Uterus (tissue), 2 donors: ENCODE data around the gene TRIP13.
"Not testable (repeated sequence)": the region's sequence is repeated elsewhere in the genome, so short reads cannot be mapped to it uniquely, and the experiment has no call there.

Experiments
- POLR2A ChIP-seq, 2 donors: fragments of 450-650 bp; IDR thresholded peaks; one replicate each; pipeline ENCODE4 v1.6.1; 2016; ENCODE audit warnings: antibody characterized with exemption in 2 of 2, mild to moderate bottlenecking in 1 of 2, moderate library complexity in 1 of 2
- TF ChIP-seq, protein P1 (sequence below), 4 experiments: fragments of 200-600 bp in 2 of 4; fragments of 450-650 bp in 2 of 4; sonication (generic) in 2 of 4; IDR thresholded peaks; one replicate each; pipeline ENCODE4 v1.5.1; 2016 to 2019; ENCODE audit warnings: antibody characterized with exemption in 4 of 4, mild to moderate bottlenecking in 2 of 4, moderate library complexity in 1 of 4

DNA sequence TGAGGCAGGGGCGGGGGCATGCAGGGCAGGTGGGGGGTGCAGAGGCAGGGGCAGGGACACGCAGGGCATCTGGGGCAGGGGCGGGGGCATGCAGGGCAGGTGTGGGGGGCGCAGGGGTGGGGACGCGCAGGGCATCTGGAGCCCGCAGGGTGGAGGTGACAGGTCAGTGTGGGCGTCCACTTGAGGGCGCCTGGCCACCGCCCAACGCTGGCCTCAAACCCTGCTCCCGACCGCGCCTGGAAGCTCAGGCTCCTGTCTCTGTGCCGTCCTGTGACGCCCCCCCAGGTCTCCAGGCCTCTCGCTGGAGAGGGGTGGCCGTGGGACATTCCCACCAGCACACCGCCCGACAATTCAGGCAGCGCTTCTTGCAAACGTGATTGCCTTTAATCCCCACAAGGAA is 48.8 kb upstream of the TRIP13 start:
- TF ChIP-seq, protein P1, sequence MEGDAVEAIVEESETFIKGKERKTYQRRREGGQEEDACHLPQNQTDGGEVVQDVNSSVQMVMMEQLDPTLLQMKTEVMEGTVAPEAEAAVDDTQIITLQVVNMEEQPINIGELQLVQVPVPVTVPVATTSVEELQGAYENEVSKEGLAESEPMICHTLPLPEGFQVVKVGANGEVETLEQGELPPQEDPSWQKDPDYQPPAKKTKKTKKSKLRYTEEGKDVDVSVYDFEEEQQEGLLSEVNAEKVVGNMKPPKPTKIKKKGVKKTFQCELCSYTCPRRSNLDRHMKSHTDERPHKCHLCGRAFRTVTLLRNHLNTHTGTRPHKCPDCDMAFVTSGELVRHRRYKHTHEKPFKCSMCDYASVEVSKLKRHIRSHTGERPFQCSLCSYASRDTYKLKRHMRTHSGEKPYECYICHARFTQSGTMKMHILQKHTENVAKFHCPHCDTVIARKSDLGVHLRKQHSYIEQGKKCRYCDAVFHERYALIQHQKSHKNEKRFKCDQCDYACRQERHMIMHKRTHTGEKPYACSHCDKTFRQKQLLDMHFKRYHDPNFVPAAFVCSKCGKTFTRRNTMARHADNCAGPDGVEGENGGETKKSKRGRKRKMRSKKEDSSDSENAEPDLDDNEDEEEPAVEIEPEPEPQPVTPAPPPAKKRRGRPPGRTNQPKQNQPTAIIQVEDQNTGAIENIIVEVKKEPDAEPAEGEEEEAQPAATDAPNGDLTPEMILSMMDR (IDR thresholded peaks at IDR 0.05) = not testable (repeated sequence)
- TF ChIP-seq POLR2A (IDR thresholded peaks at IDR 0.05) = not testable (repeated sequence)
